HG03432 (cell line): ENCODE results near the gene RDH12.
A peak's percentile ranks its signal among the peaks of the same experiment; 100 is the strongest.
"Not testable (repeated sequence)": the region's sequence is repeated elsewhere in the genome, so short reads cannot be mapped to it uniquely, and the experiment has no call there.

Experiments used
- ATAC-seq: cut with Tn5 transposase; IDR thresholded peaks from one replicate; pipeline ENCODE4 v1.9.1; 2021; ENCODE audit warnings: mild to moderate bottlenecking, moderate library complexity; ENCODE audit not compliant: unreplicated experiment

The RDH12 gene

DNA sequence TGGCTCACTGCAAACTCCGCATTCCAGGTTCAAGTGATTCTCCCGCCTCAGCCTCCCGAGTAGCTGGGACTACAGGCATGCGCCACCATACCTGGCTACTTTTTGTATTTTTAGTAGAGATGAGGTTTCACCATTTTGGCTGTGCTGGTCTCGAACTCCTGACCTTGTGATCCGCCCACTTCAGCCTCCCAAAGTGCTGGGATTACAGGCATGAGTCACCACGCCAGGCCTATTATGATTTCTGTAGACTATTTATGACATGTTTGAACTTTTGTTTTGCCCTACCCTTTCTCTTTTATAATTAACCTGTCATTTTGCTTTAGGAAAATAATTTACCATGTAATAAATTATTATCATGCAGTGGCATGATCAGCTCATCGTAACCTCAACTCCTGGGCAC lies at the start of gene RDH12:
Gene RDH12, plus strand, starts transcription at position 395 of the 400 bp plus-strand sequence. CDS start 20,757 bp downstream, outside the sequence.
- not testable (repeated sequence) for ATAC-seq

GRCh38 chr14:67652189-67652588 lies 49.5 kb upstream of the RDH12 start:
- no peak for ATAC-seq

GRCh38 chr14:67653651-67654280 lies 47.9 kb upstream of the RDH12 start:
- ATAC-seq = no peak

- no peak for ATAC-seq
Observed at GRCh38 chr14:67663633-67664032, 38.1 kb upstream of the RDH12 start.

DNA sequence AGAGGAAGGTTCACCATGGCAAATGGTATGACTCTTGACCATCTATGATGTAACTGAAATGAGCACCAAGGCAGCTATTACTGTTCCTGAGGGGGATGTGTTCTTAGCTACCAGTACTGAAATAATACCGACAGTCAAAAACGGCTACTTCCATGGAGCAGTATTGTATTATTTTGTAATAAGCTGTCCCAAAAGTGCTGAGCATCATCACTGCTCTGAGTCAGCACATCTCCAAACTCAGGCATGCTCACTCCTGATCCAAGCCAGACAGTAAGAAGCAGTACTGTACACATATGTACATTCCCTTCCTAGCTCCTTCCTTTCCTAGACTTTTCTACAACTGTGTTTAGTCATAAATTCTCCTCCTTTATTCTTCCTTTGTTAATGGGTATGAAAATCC lies 35.8 kb upstream of the RDH12 start:
- ATAC-seq = no peak

DNA sequence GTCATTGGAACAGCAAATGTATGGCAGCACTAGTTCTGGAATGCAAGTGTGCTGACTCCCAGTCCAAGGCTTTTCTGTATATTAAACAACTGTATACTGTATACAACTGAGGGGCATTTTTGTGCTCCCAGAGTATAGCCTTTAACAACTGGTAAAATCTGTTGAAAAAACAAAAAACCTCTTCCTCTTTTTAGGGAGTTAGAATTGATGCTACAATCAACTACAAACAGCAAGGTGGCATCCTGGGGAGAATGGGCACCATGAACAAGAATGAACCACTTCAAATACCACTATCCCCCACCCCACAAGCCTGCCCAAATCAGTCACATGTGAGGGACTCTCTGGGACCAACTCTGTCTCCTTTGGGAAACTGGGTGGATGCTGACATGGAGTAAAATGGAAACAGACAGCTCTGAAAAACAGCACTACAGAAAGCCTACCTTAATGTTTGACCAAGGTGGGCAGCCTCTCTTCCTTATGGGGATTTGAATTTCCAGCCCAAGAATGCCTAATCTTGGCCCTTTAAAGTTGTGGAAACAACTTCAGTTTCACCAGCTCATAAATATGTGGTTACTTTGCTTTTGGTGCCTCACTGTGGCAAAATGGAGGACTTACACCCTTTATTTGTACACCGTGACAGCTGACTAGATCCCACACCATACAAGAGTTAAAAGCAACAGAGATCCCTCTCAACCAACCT lies 34.8 kb upstream of the RDH12 start:
- peak; percentile 71 for ATAC-seq

GRCh38 chr14:67668559-67668958 lies 33.1 kb upstream of the RDH12 start:
- peak; percentile 41 for ATAC-seq

GRCh38 chr14:67673451-67673850 lies 28.2 kb upstream of the RDH12 start:
- no peak for ATAC-seq

DNA sequence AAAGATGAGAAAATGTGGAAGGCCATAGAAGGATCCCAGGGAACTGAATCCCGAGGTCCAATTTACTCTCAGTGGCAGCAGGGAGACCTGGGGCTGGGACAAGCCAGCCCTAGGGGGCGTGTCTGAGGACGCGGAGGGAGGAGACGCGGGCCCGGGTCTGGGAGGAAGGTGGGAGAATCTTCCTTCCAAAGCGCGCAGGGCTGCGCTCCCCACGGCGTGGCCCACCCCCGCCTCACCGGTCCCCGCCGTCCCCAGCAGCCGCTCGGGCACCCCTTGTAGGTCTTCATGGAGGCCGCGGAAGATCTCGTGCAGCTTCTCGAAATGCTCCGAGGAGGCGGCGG lies 27.6 kb upstream of the RDH12 start:
- ATAC-seq = peak; percentile 57

DNA sequence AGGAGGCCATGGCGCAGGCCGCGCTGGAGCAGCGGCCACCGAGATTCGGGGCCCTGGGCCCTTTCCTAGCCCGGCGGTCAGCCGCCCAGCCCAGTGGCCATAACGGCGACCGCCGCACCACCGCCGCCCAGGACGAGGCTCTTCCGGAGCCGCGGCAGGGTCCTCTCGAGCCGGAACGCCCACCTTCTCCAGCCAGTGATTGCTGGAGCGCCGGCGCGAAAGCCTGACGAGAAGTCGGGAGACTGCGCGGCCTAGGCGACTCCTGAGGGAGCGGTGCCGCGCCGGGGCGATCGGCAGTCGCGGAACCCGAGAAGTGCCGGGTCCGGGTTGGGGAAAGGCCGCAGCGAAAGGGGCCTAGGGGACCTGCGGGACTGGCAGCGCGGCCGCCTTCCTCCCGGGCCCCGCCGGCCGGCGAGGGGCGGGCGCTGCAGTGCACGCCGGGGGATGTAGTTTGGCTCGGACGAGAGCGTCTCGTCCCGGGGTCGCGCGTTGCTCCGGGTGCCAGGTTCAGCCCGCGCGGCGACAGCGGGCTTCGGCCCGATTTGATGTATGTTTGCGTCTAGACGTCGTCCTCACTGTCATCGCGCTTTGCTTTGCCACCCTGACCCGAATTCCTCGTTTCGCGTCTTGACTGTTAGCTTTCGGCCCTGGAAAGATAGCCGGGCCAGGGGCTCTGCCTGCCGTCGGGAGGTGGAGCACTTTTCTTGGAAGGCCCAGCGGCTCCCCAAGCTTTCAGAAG lies 27.0 kb upstream of the RDH12 start, which contains the start of gene VTI1B:
Gene VTI1B, minus strand, starts transcription at position 153 of the 739 bp plus-strand sequence. Its CDS starts 143 bp downstream, at position 10.
- peak; percentile 90 for ATAC-seq

GRCh38 chr14:67675219-67675582 lies 26.5 kb upstream of the RDH12 start:
- no peak for ATAC-seq

GRCh38 chr14:67679006-67679405 lies 22.7 kb upstream of the RDH12 start:
- ATAC-seq = no peak

- peak; percentile 98 for ATAC-seq
Observed at GRCh38 chr14:67680121-67680602, 21.5 kb upstream of the RDH12 start.

GRCh38 chr14:67680941-67681340 lies 20.7 kb upstream of the RDH12 start:
- ATAC-seq = no peak

- ATAC-seq = no peak
Observed at GRCh38 chr14:67683842-67684241, 17.8 kb upstream of the RDH12 start.

GRCh38 chr14:67690011-67690410 lies 11.7 kb upstream of the RDH12 start:
- no peak for ATAC-seq

- peak; percentile 91 for ATAC-seq
Observed at GRCh38 chr14:67694791-67695393, 6.8 kb upstream of the RDH12 start.

GRCh38 chr14:67695394-67695949 lies 6.2 kb upstream of the RDH12 start, which contains the start of gene RDH11:
TSS of gene RDH11 (minus strand) at chr14:67695764. CDS start at chr14:67695703, 61 bp downstream.
- ATAC-seq = peak; percentile 86

DNA sequence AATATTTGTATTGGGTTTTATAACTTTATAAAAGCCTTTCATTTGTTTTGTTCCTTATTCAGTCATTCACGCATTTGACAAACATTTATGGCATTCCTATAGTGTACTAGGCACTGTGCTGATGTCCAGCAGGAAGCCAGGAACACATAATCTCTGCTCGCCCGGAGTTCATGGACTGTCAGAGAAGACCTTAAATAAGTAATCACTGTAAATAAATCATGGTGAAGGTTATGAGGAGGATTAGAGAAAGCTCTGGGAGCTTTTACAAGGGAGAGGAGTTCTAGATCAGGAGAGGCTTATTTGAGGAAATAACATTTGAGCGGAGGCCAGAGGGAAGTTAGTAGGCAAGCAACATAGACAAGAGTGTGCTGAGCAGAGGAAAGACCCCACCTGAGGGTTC lies 4.7 kb upstream of the RDH12 start:
- no peak for ATAC-seq

GRCh38 chr14:67698179-67698578 lies 3.5 kb upstream of the RDH12 start:
- no peak for ATAC-seq

DNA sequence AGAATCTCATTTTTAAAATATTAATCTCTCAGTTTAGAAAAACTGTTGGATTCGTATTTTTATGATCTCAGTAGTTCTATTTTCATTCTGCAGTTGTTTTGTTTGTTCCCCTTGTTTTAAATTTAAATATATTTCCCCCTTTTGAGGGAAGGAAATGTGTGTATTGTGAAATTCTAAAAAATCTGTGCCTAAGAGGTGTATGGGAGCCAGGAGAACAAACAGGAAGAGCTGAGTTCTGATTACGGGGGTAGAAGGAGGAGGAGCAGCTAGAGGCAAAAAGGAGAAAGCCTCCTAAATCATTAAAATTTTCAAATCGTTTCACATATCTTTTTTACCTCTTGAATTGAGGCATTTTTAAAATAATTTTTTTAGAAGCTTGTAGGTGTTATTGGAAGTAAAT lies 2.3 kb downstream of the RDH12 start:
- ATAC-seq = no peak
